ENCODE data around the gene OBP2B. TPM values are rescaled to one million over a fixed set of nuclear protein-coding genes. Genes with fewer than 3 reads are reported as not detected.

OBP2B gene
- total and polyA plus RNA-seq, 10 of the 15 experiments (the other 5 are each of a cell fraction or from before 2014, with no cell fraction given) = not detected

DNA sequence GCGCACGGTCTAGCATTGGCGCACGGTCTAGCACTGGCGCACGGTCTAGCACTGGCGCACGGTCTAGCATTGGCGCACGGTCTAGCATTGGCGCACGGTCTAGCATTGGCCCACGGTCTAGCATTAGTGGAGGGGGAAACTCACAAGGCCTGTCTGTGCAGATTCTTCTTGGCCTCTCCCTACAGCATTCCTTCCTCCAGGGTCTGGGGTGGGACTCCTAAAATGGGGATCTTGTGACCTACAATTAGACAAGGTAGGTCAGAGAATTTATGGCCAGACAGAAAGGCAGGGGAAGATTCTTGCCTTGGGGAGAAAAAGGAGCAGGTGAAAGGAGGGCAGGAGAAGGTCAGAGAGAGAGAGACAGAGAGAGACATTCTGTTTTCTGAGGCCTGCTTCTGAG is 39.9 kb downstream of the OBP2B start:
- ATAC-seq = no peak
- no peak for TF ChIP-seq HDGF (IDR thresholded peaks at IDR 0.05)
- no peak for TF ChIP-seq CHD1 (IDR thresholded peaks at IDR 0.05; ENCODE audit: low read depth, low read length)
- no peak for TF ChIP-seq NR2F1 (conservative IDR thresholded peaks at IDR 0.05)
- TF ChIP-seq, protein P1, sequence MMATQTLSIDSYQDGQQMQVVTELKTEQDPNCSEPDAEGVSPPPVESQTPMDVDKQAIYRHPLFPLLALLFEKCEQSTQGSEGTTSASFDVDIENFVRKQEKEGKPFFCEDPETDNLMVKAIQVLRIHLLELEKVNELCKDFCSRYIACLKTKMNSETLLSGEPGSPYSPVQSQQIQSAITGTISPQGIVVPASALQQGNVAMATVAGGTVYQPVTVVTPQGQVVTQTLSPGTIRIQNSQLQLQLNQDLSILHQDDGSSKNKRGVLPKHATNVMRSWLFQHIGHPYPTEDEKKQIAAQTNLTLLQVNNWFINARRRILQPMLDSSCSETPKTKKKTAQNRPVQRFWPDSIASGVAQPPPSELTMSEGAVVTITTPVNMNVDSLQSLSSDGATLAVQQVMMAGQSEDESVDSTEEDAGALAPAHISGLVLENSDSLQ (IDR thresholded peaks at IDR 0.05) = no peak
- TF ChIP-seq YY1 (IDR thresholded peaks at IDR 0.05; ENCODE audit: low read depth, low read length) = no peak
- TF ChIP-seq FOS (IDR thresholded peaks at IDR 0.05; ENCODE audit: borderline replicate concordance, extremely low read depth, insufficient read length) = no peak
- TF ChIP-seq, protein P2, sequence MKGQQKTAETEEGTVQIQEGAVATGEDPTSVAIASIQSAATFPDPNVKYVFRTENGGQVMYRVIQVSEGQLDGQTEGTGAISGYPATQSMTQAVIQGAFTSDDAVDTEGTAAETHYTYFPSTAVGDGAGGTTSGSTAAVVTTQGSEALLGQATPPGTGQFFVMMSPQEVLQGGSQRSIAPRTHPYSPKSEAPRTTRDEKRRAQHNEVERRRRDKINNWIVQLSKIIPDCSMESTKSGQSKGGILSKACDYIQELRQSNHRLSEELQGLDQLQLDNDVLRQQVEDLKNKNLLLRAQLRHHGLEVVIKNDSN (IDR thresholded peaks at IDR 0.05; ENCODE audit: borderline replicate concordance, extremely low read length, insufficient read depth, low read depth, low read length) = no peak
- no peak for TF ChIP-seq IKZF2 (IDR thresholded peaks at IDR 0.05)
- H3K4me3 ChIP-seq = no peak overlapping the region
- H3K36me3 ChIP-seq (ENCODE audit: control insufficient read depth in 2 of 2, insufficient read depth in 2 of 2, low read length in 1 of 2) = no peaks in the 10 kb centered on the region
- no peak overlapping the region for H3K9ac ChIP-seq (ENCODE audit: control insufficient read depth, insufficient read depth, low read length)
- intact Hi-C loops (cut with micrococcal nuclease; ENCODE audit: unreplicated experiment) (no loop called here), in situ Hi-C loops (cut with MboI) (no loop called here)
- ChIA-PET CTCF (no interaction called here), SMC1A (ENCODE audit: uncharacterized antibody, unreplicated experiment) (no interaction called here), RAD21 (ENCODE audit: unreplicated experiment) (no interaction called here), POLR2A (no interaction called here)
- H2AFZ ChIP-seq (ENCODE audit: control insufficient read depth, low read depth, low read length) = no peak overlapping the region
- H3K9me3 ChIP-seq (replicated peaks; ENCODE audit: control insufficient read depth, insufficient read depth, low read length) = no peaks in the 10 kb centered on the region
- H3K79me2 ChIP-seq (ENCODE audit: control insufficient read depth, insufficient read depth, low read length) = no peaks in the 10 kb centered on the region
- no peaks in the 10 kb centered on the region for H4K20me1 ChIP-seq (ENCODE audit: control insufficient read depth, insufficient read depth)
- H3K27ac ChIP-seq (ENCODE audit: control insufficient read depth, insufficient read depth) = no peak overlapping the region
- BruUV-seq (replicated peaks) = no TSS peak
- H3K4me2 ChIP-seq (ENCODE audit: control insufficient read depth, insufficient read depth) = no peak overlapping the region
- WGBS (ENCODE audit: insufficient coverage, insufficient replicate concordance, low lambda C conversion rate, missing lambda C conversion rate) = 85% methylated on average over 13 of the region's 13 CpGs
- DNase-seq (ENCODE audit: low read depth, low spot score) = no peak
- no peak for FAIRE-seq
- peaks cover 4 to 13% of the 10 kb centered on the region in 2 experiments for H3K27me3 ChIP-seq (replicated peaks in 1 of 2; ENCODE audit: control insufficient read depth in 2 of 2, insufficient read depth in 2 of 2, low read length in 1 of 2)
- H3K4me1 ChIP-seq (ENCODE audit: control insufficient read depth, insufficient read depth, low read length) = peaks cover under 1% of the 10 kb centered on the region

Measured in GM12878 (cell line).